ENCODE measurements around the gene TBC1D7.

Gene TBC1D7

GRCh38 chr6:13263669-13264068 is 64.7 kb downstream of the TBC1D7 start:
- no peak for DNase-seq

GRCh38 chr6:13262302-13263230 is 65.8 kb downstream of the TBC1D7 start:
- no peak for DNase-seq

DNA sequence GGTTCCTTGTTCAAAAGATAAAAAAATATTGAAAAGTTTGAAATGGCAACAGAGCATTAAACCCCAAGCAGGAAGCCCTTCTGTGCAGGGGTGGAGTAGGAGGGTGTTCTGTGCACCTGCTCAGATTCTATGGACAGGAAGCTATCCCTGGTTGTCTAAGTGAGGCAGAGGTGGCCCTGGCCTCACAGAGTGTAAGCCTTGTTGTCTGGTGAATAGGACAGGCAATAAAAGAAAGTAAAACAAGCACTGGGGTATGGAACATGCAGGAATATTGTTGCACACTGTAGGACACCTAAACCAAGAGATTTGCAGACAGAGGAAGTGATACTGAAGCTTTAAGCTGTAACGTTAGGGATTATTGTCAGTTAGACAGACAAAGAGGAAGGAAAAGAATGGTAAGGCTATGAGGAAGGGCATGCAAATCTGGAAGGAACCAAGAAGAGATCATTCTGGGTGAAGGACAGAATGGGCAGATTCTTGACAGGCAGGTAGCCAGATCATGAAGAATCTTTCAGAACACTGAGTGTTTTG is 66.8 kb downstream of the TBC1D7 start:
- DNase-seq, result no peak

- no peak for DNase-seq
Observed at GRCh38 chr6:13260831-13261230, 67.5 kb downstream of the TBC1D7 start.

DNA sequence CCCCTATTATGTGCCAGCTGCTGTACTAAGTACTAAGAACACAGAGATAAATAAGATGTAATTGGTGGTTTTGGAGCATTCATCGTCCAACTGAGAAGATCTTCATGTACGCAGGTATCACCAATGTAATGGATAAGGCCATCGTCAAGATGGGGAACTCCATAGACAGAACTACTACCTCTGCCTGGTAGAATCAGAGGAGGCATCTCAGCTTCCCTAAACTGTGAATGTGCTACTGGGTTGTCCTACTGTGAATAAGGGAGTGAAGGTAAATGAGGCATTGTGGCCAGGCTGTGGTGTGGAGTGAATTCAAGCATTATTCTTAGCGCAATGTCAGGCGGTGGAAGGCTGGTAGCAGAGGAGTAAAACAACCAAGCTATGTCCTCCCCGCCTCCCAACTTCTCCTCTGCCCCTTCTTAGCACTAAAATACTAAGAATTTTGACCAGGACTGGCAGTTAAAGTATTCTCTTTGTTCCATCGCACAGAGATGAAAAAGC is 68.2 kb downstream of the TBC1D7 start:
- DNase-seq, result no peak

- DNase-seq, result no peak
Observed at GRCh38 chr6:13259393-13259792, 68.9 kb downstream of the TBC1D7 start.

GRCh38 chr6:13256266-13257001 is 71.9 kb downstream of the TBC1D7 start:
- no peak for DNase-seq

Data from NCI-H526 treated with DMSO at 0.1 percent for 48 hours (cell line).